Spinal cord (tissue), 10 donors: ENCODE data around the gene EPB41L5. TPM values are rescaled to one million over a fixed set of nuclear protein-coding genes. Genes with fewer than 3 reads are reported as not detected.
"Not testable (repeated sequence)": the region's sequence is repeated elsewhere in the genome, so short reads cannot be mapped to it uniquely, and the experiment has no call there.

Source experiments
- DNase-seq, 6 donors: peaks; one replicate each; pipeline versions ENCODE4 v3.0.0 to v3.0.0-alpha.2; 2013 to 2015; ENCODE audit warnings: low spot score in 6 of 6, low read depth in 4 of 6
- H3K27ac ChIP-seq: one replicate; pipeline ENCODE4 v1.5.1; 2013; ENCODE audit warnings: low read depth, low read length, control low read depth
- H3K27me3 ChIP-seq: one replicate; pipeline ENCODE4 v1.6.1; 2013; ENCODE audit warnings: low read length; ENCODE audit not compliant: control insufficient read depth, insufficient read depth
- H3K36me3 ChIP-seq: one replicate; pipeline ENCODE4 v1.6.1; 2013; ENCODE audit warnings: low read length; ENCODE audit not compliant: control insufficient read depth, insufficient read depth
- H3K4me1 ChIP-seq: one replicate; pipeline ENCODE4 v1.6.1; 2013; ENCODE audit warnings: low read length; ENCODE audit not compliant: control insufficient read depth, insufficient read depth
- H3K4me3 ChIP-seq: one replicate; pipeline ENCODE4 v1.5.1; 2013; ENCODE audit warnings: low read depth, low read length, control low read depth
- H3K9me3 ChIP-seq: one replicate; pipeline ENCODE4 v1.6.1; 2013; ENCODE audit warnings: low read length; ENCODE audit not compliant: control insufficient read depth, insufficient read depth
- WGBS: methylation state at CpG from one replicate; pipeline ENCODE4 v1.1.5; 2013; ENCODE audit warnings: missing lambda C conversion rate; ENCODE audit not compliant: insufficient coverage; 5-methylcytosine and 5-hydroxymethylcytosine counted together
- long read RNA-seq, 4 donors: transcript quantifications; one replicate each; lab custom pipeline, GENCODE V29; 2026
- polyA plus RNA-seq, 2 donors: library from polyadenylated mRNA; unstranded; fragments of 120-200 nt; gene quantifications; one replicate each; pipeline ENCODE4 v1.2.1, GENCODE V29; 2013; ENCODE audit not compliant: insufficient read length in 2 of 2
- total RNA-seq, 2 donors: library from RNA; depleted of rRNA in 1 of 2; stranded (reverse); fragments of 120-200 nt in 1 of 2; fragments of >200 nt in 1 of 2; gene quantifications; one replicate each; pipeline versions ENCODE4 v1.2.3 to v1.2.4, GENCODE V29; 2013 to 2014
- donor health status: healthy.

EPB41L5 gene
- total RNA-seq (10 to 100 TPM; 31.5 to 42.4 TPM), polyA plus RNA-seq (10 to 100 TPM; 26.0 to 31.5 TPM)
- long read RNA-seq, donor 1, partial matches to known transcripts = 0 of 1 reads
- long read RNA-seq, donor 1, other reads (novel, unspliced or antisense) = 0 of 1 reads
- long read RNA-seq, donor 2 = 0 reads
- long read RNA-seq, donor 3 = 0 reads
- long read RNA-seq, donor 4, partial matches to known transcripts = 7 of 8 reads
- long read RNA-seq, donor 4, other reads (novel, unspliced or antisense) = 0 of 8 reads

DNA sequence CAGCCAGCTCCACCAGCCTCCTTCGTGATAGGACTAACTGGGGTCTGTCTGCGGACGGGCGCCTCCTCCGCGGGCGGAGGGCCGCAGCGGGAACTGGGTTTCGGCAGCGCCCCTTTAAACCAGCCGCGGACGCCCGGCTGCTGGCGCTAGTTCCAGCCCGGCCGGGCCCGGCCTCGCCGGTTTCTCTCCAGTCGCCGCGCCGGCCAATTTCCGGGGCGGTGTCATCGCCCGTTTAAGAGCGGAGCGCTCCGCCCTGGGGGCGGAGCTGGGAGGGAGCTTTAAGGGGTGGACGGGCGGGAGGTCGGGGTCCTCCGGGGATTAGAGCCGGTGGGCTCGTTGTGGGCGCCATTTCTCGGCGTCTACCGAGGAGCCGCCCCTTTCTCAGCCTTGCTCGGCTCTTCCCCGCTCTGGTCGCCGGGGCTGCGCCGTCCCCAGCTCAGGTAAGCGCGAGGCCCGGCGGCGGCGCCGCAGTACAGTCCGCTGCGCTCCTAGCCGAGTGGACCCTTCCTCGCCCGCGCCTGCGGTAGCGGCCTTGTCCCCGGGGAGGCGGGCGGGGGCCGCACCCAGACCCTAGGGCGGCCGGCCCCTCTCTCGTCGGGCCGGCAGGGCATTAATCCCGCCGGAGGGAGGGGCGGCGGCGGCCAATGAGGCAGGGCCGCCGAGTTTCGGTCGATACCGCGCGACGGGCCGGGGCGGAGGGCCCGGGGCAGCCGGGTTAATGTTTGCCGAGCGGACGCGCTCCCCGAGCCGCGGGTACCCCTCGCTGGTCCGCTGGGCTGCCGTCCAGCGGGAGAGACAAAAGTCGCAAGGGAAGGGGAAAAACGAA lies at the start of gene EPB41L5:
Gene EPB41L5, plus strand, starts transcription at position 307 of the 826 bp plus-strand sequence. CDS start 6,008 bp downstream, outside the sequence.
- H3K4me1 ChIP-seq = peaks cover 7% of the 10 kb centered on the region
- under 1% methylated on average over 104 of the region's 104 CpGs for WGBS
- H3K4me3 ChIP-seq = peak within 1 kb of the TSS; percentile 71
- H3K27ac ChIP-seq = peak within 1 kb of the TSS; percentile 76
- no peaks in the 10 kb centered on the region for H3K9me3 ChIP-seq
- DNase-seq = peak; percentile 88 to 99 (median 94)
- H3K36me3 ChIP-seq = no peaks in the 10 kb centered on the region
- no peaks in the 10 kb centered on the region for H3K27me3 ChIP-seq

GRCh38 chr2:119981896-119982295 lies 31.0 kb upstream of the EPB41L5 start:
- no peak for DNase-seq
- Histone ChIP-seq H3K4me3 (no peak overlapping the region), H3K4me1 (no peaks in the 10 kb centered on the region), H3K27ac (no peak overlapping the region), H3K9me3 (no peaks in the 10 kb centered on the region), H3K36me3 (no peaks in the 10 kb centered on the region), H3K27me3 (no peaks in the 10 kb centered on the region)

GRCh38 chr2:119982506-119982905 lies 30.4 kb upstream of the EPB41L5 start:
- no peak for DNase-seq
- Histone ChIP-seq H3K4me3 (no peak overlapping the region), H3K9me3 (no peaks in the 10 kb centered on the region), H3K27ac (no peak overlapping the region), H3K27me3 (no peaks in the 10 kb centered on the region), H3K36me3 (no peaks in the 10 kb centered on the region), H3K4me1 (no peaks in the 10 kb centered on the region)
- WGBS = 13% methylated on average over 1 of the region's 2 CpGs

DNA sequence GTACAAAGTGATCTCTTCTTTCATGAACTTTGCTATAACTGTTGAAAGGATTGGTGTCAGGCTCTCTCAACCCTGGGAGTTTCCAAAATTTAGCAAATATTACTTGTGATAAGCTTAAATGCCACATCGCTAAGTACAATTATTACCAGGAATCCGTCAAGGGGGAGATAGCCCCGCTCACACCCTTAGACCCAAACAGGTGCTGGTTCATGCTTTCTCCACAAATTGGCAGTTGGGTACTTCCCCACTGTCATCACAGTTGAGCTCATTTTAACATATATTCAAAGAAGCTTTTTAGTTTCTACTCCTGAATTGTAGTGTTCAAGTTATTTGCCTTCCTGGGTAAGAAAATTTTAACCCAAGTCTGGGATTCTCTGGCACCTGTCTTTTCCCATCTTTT lies 29.8 kb upstream of the EPB41L5 start:
- DNase-seq = no peak
- no peaks in the 10 kb centered on the region for H3K4me1 ChIP-seq
- H3K9me3 ChIP-seq = no peaks in the 10 kb centered on the region
- no peaks in the 10 kb centered on the region for H3K36me3 ChIP-seq
- H3K27me3 ChIP-seq = no peaks in the 10 kb centered on the region
- no peak overlapping the region for H3K27ac ChIP-seq
- WGBS = no CpG with 5 or more reads among the region's 3 CpGs
- H3K4me3 ChIP-seq = no peak overlapping the region

- H3K27me3 ChIP-seq = no peaks in the 10 kb centered on the region
- H3K4me3 ChIP-seq = no peak overlapping the region
- no peaks in the 10 kb centered on the region for H3K36me3 ChIP-seq
- H3K27ac ChIP-seq = no peak overlapping the region
- no peak for DNase-seq
- no CpG with 5 or more reads among the region's 3 CpGs for WGBS
- H3K4me1 ChIP-seq = no peaks in the 10 kb centered on the region
- H3K9me3 ChIP-seq = no peaks in the 10 kb centered on the region
Observed at GRCh38 chr2:119996148-119996547, 16.7 kb upstream of the EPB41L5 start.

- H3K36me3 ChIP-seq, DNase-seq, H3K4me1 ChIP-seq, H3K4me3 ChIP-seq, H3K27me3 ChIP-seq, H3K9me3 ChIP-seq, H3K27ac ChIP-seq: not testable (repeated sequence)
- WGBS = 93% methylated on average over 49 of the region's 55 CpGs
Observed at GRCh38 chr2:119996896-119997891, 15.7 kb upstream of the EPB41L5 start.

DNA sequence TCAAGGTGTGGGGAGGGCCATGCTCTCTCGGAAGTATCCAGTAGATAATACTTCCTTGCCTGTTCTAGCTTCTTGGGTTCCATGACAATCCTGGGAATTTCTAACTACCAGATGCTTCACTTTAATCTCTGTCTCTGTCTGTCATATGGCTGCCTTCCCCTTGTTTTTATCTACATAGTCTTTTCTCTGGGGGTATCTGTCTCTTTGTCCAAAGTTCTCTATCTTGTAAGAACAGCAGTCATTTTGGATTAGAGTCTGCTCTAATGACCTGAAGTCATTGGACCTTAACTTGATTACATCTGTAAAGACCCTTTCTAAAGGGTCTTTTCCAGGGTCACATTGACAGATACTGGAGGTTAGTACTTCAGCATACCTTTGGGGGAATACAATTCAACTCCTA lies 11.4 kb upstream of the EPB41L5 start:
- Histone ChIP-seq H3K27ac (no peak overlapping the region), H3K27me3 (no peaks in the 10 kb centered on the region), H3K36me3 (no peaks in the 10 kb centered on the region), H3K9me3 (no peaks in the 10 kb centered on the region), H3K4me3 (no peak overlapping the region), H3K4me1 (no peaks in the 10 kb centered on the region)
- no CpG with 5 or more reads among the region's 1 CpG for WGBS
- DNase-seq = no peak

DNA sequence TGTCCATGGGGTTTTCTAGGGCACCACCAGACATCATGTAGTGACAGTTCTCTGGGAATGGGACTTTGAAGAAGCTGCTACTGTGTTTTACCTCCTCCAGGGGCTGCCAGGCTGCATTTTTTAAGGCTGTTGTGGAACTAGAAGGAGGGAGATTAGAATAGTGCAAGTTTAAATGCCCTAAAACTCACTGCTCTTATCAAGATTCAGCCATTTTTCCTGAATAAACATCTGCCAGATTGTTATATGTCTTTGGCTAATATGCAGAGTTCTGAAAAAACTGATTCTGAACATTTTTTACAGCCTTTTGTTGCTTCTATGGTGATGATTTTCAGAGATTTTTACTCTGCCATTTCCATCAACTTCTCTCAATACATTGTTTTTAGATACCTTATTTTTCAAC lies 8.6 kb upstream of the EPB41L5 start:
- no peak overlapping the region for H3K4me3 ChIP-seq
- no peaks in the 10 kb centered on the region for H3K4me1 ChIP-seq
- no peak for DNase-seq
- no peak overlapping the region for H3K27ac ChIP-seq
- no peaks in the 10 kb centered on the region for H3K27me3 ChIP-seq
- H3K9me3 ChIP-seq = no peaks in the 10 kb centered on the region
- no peaks in the 10 kb centered on the region for H3K36me3 ChIP-seq

DNA sequence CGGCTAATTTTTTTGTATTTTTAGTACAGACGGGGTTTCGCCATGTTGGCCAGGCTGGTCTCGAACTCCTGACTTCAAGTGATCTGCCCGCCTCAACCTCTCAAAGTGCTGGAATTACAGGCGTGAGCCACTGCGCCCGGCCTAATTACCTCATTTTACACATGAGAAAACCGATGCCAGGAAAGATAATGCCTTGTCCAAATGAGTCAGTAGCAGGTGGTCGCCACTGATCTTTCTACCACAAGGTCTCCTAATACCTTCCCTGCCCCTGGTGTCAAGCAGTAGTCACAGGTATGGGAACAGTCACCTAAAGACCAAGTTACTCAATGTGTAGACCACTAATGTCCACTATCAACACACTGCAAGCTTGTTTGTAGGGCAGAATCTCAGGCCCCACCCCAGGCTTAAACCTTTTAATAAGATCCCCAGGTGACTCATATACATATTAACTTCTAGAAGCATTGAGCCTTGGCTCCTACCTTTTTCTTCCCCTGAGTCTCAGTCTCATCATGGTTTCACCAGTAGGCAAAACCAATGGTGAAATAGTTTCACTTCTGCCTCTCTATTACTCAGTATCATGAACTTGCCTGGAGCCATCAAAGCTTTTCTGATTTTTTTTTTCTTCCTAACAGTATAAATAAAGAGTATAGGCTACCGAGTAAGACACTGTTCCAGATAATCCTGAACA lies 6.9 kb upstream of the EPB41L5 start:
- Histone ChIP-seq H3K4me1 (no peaks in the 10 kb centered on the region), H3K27ac (no peak overlapping the region), H3K9me3 (no peaks in the 10 kb centered on the region), H3K4me3 (no peak overlapping the region), H3K36me3 (no peaks in the 10 kb centered on the region), H3K27me3 (no peaks in the 10 kb centered on the region)
- DNase-seq = no peak
- WGBS = 90% methylated on average over 9 of the region's 11 CpGs
